Heart left ventricle (tissue), 16 donors: ENCODE measurements around the gene TBC1D7. TPM values are rescaled to one million over a fixed set of nuclear protein-coding genes. Genes with fewer than 3 reads are reported as not detected.

Source experiments
- ATAC-seq, 4 donors: fragments of 200-7000 bp; cut with Tn5 transposase; one replicate each; pipeline ENCODE4 v1.9.1; 2020 to 2022; ENCODE audit warnings: moderate library complexity in 4 of 4, mild to moderate bottlenecking in 3 of 4, moderate number of reproducible peaks in 1 of 4
- DNase-seq, 5 donors: peaks; one replicate each; pipeline ENCODE4 v3.0.0-alpha.2; 2020
- H3K27ac ChIP-seq, 12 donors: fragments of 200-600 bp; sonication (generic) in 4 of 12; one replicate each; pipeline versions ENCODE4 v1.5.0 to v1.8.0; 2016 to 2022; ENCODE audit warnings: mild to moderate bottlenecking in 2 of 12
- H3K27me3 ChIP-seq, 9 donors: fragments of 200-600 bp; sonication (generic) in 2 of 9; one replicate each; pipeline versions ENCODE4 v1.5.1 to v1.8.0; 2016 to 2022; ENCODE audit warnings: mild to moderate bottlenecking in 3 of 9
- H3K36me3 ChIP-seq, 9 donors: fragments of 200-600 bp; sonication (generic) in 2 of 9; one replicate each; pipeline versions ENCODE4 v1.5.0 to v1.8.0; 2018 to 2022; ENCODE audit warnings: mild to moderate bottlenecking in 2 of 9
- H3K4me1 ChIP-seq, 12 donors: fragments of 200-600 bp; sonication (generic) in 4 of 12; one replicate each; pipeline versions ENCODE4 v1.5.0 to v1.8.0; 2016 to 2022; ENCODE audit warnings: mild to moderate bottlenecking in 3 of 12
- H3K4me3 ChIP-seq, 12 donors: fragments of 200-600 bp; sonication (generic) in 4 of 12; one replicate each; pipeline versions ENCODE4 v1.5.0 to v1.8.0; 2017 to 2022; ENCODE audit warnings: mild to moderate bottlenecking in 9 of 12, moderate library complexity in 4 of 12
- H3K9me3 ChIP-seq, 12 donors: fragments of 200-600 bp; sonication (generic) in 4 of 12; one replicate each; pipeline versions ENCODE4 v1.5.0 to v1.8.0; 2016 to 2022; ENCODE audit warnings: mild to moderate bottlenecking in 1 of 12
- CTCF ChIP-seq, 12 donors: fragments of 200-600 bp; sonication (generic) in 4 of 12; IDR thresholded peaks; one replicate each; pipeline versions ENCODE4 v1.5.0 to v1.8.0; 2018 to 2022; ENCODE audit warnings: antibody characterized with exemption in 12 of 12, mild to moderate bottlenecking in 5 of 12
- POLR2A ChIP-seq, 2 donors: fragments of 450-650 bp; IDR thresholded peaks; one replicate each; pipeline ENCODE4 v1.6.1; 2017; ENCODE audit warnings: antibody characterized with exemption in 2 of 2, mild to moderate bottlenecking in 2 of 2, moderate library complexity in 2 of 2
- WGBS, 4 donors: extraction: QIAGEN DNeasy Blood & Tissue Kit in 2 of 4; methylation state at CpG; one replicate each; pipeline versions ENCODE4 v1.1.5 to v1.1.7; 2013 to 2018; 5-methylcytosine and 5-hydroxymethylcytosine counted together
- intact Hi-C, 10 donors: fragments of 100-400 bp; cut with DNase I; formaldehyde crosslinking; loops; one replicate each; pipeline versions ENCODE4 v1.11.1 to v1.14.2; 2022
- polyA plus RNA-seq, 2 donors: library from polyadenylated mRNA; stranded (reverse); fragments of 200-250 nt; gene quantifications; one replicate each; pipeline ENCODE4 v1.2.3, GENCODE V29; 2013
- total RNA-seq, 9 donors: library from RNA; depleted of rRNA in 2 of 9; stranded (reverse); fragments of >200 nt in 2 of 9; fragmentation: NEBNext Ultra II Directional in 3 of 9; extraction: Animal tissue kit (Norgen Biotek cat#: 25700) in 3 of 9; gene quantifications; one replicate each; pipeline versions ENCODE4 v1.1.0 to v1.2.4, GENCODE V29; 2016 to 2023
- donor health status: ischemic (EF 13 %, LVEDD 7.1; RV severe dilation, severe dysfunction).
- donor health status: healthy with polysubstance abuse.
- donor health status: DM: no; HTN: yes; CAD: no.
- donor health status: DM: no; HTN: no; CAD: no.
- donor health status: ischemic (EF 25% LVEDD 6.9; RV normal size, moderate dysfunction).
- donor health status: ischemic (EF 25% LVEDD 5.7; RV mildly dilated, moderate dysfunction).
- donor health status: healthy.
- donor health status: DM: yes; HTN: yes; CAD: no.
- donor health status: ischemic (EF 35%, LVEDD 5.7; RV mildly dilated, moderate dysfunction).
- donor health status: nonischemic (EF 11% LVEDD 7.7; RV severe dilation, severe dysfunction).
- donor health status: DM: yes; HTN: yes; CAD: no.
- donor health status: PGD.
- donor health status: ischemic (EF 29% LVEDD 5.4; RV normal size, mild dysfunction).
- donor health status: nonischemic (EF 23%, LVEDD 6.1; RV moderate dilation, normal function).

Gene TBC1D7
- total and polyA plus RNA-seq, 11 donors: 17.0 to 31.9 (median 22.9) TPM

GRCh38 chr6:13368079-13368730 lies 39.9 kb upstream of the TBC1D7 start:
- Histone ChIP-seq H3K27ac (peak overlapping the region in 6 of 12 donors; percentile 7 to 52 (median 32)), H3K36me3 (peaks cover 0 to 15% (median 8%) of the 10 kb centered on the region in 9 donors), H3K4me3 (no peak overlapping the region), H3K9me3 (no peaks in the 10 kb centered on the region), H3K27me3 (no peaks in the 10 kb centered on the region), H3K4me1 (peaks cover 0 to 68% (median 37%) of the 10 kb centered on the region in 12 donors)
- TF ChIP-seq POLR2A (IDR thresholded peaks at IDR 0.05) (no peak), CTCF (IDR thresholded peaks at IDR 0.05) (no peak)
- DNase-seq (no peak), ATAC-seq (peak; percentile 25 to 71 (median 34))
- WGBS, 4 donors: 54 to 59% (median 58%) methylated on average over 7 of the region's 7 CpGs
- intact Hi-C loops: no loop called here

GRCh38 chr6:13367396-13367795 lies 39.1 kb upstream of the TBC1D7 start:
- H3K9me3 ChIP-seq: no peaks in the 10 kb centered on the region
- ATAC-seq (peak in 1 of 4 donors; percentile 12), DNase-seq (no peak)
- TF ChIP-seq POLR2A (IDR thresholded peaks at IDR 0.05): no peak
- 47 to 59% (median 54%) methylated on average over 3 of the region's 3 CpGs for WGBS, 4 donors
- intact Hi-C loops: no loop called here
- no peak overlapping the region for H3K4me3 ChIP-seq
- peaks cover 0 to 15% (median 8%) of the 10 kb centered on the region in 9 donors for H3K36me3 ChIP-seq
- peaks cover 0 to 68% (median 33%) of the 10 kb centered on the region in 12 donors for H3K4me1 ChIP-seq
- peak overlapping the region in 7 of 12 donors; percentile 7 to 61 (median 46) for H3K27ac ChIP-seq
- H3K27me3 ChIP-seq: no peaks in the 10 kb centered on the region

GRCh38 chr6:13365320-13365719 lies 37.0 kb upstream of the TBC1D7 start:
- intact Hi-C loops: no loop called here

GRCh38 chr6:13364842-13365241 lies 36.5 kb upstream of the TBC1D7 start:
- no peak for TF ChIP-seq CTCF (IDR thresholded peaks at IDR 0.05)
- no peak for TF ChIP-seq POLR2A (IDR thresholded peaks at IDR 0.05)
- intact Hi-C loops: loop anchor here in 4 of 10 donors (5.0 kb wide), 4 partner anchors 32 to 122 kb away; partner anchors contain the start of gene GFOD1 (in 2 of the 4)
- Histone ChIP-seq H3K27me3 (no peaks in the 10 kb centered on the region), H3K36me3 (peaks cover 0 to 15% (median 8%) of the 10 kb centered on the region in 9 donors), H3K27ac (no peak overlapping the region), H3K4me3 (no peak overlapping the region), H3K9me3 (no peaks in the 10 kb centered on the region), H3K4me1 (peaks cover 7 to 72% (median 54%) of the 10 kb centered on the region in 12 donors)
- ATAC-seq (no peak), DNase-seq (no peak)
- 96 to 98% (median 97%) methylated on average over 18 to 34 of the region's 34 CpGs for WGBS, 4 donors

More at GRCh38 chr6:13365320-13365719, 37.0 kb upstream of the TBC1D7 start:
- Histone ChIP-seq H3K9me3 (no peaks in the 10 kb centered on the region), H3K27ac (no peak overlapping the region), H3K4me3 (no peak overlapping the region), H3K4me1 (peaks cover 5 to 72% (median 50%) of the 10 kb centered on the region in 12 donors), H3K27me3 (no peaks in the 10 kb centered on the region), H3K36me3 (peaks cover 0 to 15% (median 8%) of the 10 kb centered on the region in 9 donors)
- no peak for DNase-seq
- 98 to 99% (median 98%) methylated on average over 35 to 39 of the region's 39 CpGs for WGBS, 4 donors
- ATAC-seq: no peak
- TF ChIP-seq CTCF (IDR thresholded peaks at IDR 0.05) (no peak), POLR2A (IDR thresholded peaks at IDR 0.05) (no peak)
